Measurements from ENCODE around the gene TNNI2. TPM values are rescaled to one million over a fixed set of nuclear protein-coding genes. Genes with fewer than 3 reads are reported as not detected.

Gene TNNI2
- polyA plus RNA-seq, 1 of the 3 experiments (the other 2 are of a cell fraction) = not detected

GRCh38 chr11:1807264-1807995 lies 31.4 kb upstream of the TNNI2 start:
- Histone ChIP-seq H4K20me1 (ENCODE audit: insufficient read depth) (no peaks in the 10 kb centered on the region), H3K4me3 (ENCODE audit: low read depth in 2 of 2, low read length in 1 of 2) (no peak overlapping the region), H3K9ac (no peak overlapping the region), H3K4me1 (ENCODE audit: control insufficient read depth in 1 of 2, insufficient read depth in 2 of 2, low read depth in 1 of 2, low read length in 1 of 2) (no peaks in the 10 kb centered on the region), H2AFZ (ENCODE audit: low read depth) (no peak overlapping the region), H3K36me3 (replicated peaks in 1 of 2; ENCODE audit: control insufficient read depth in 1 of 2, insufficient read depth in 2 of 2, low read length in 1 of 2) (no peaks in the 10 kb centered on the region), H3K27ac (ENCODE audit: low read depth in 2 of 2, low read length in 1 of 2) (no peak overlapping the region), H3K79me2 (ENCODE audit: insufficient read depth) (no peaks in the 10 kb centered on the region), H3K9me2 (no peaks in the 10 kb centered on the region), H3K9me3 (no peaks in the 10 kb centered on the region), H3F3A (replicated peaks; ENCODE audit: insufficient read depth) (no peaks in the 10 kb centered on the region), H3K4me2 (no peak overlapping the region), H3K27me3 (ENCODE audit: insufficient read depth) (no peaks in the 10 kb centered on the region; the same call in 1 of the 2 replicates)
- no peak for DNase-seq
- TF ChIP-seq FOSL2 (IDR thresholded peaks at IDR 0.05; ENCODE audit: borderline replicate concordance, low read depth) = no peak
- TF ChIP-seq REST (IDR thresholded peaks at IDR 0.05; ENCODE audit: low read depth, low read length) = no peak
- no peak for TF ChIP-seq EZH2phosphoT487 (IDR thresholded peaks at IDR 0.05; ENCODE audit: borderline replicate concordance, low read depth)
- no peak for TF ChIP-seq MEF2A (IDR thresholded peaks at IDR 0.05; ENCODE audit: borderline replicate concordance, low read depth)
- TF ChIP-seq MAX (IDR thresholded peaks at IDR 0.05; ENCODE audit: low read depth) = no peak
- TF ChIP-seq GATA2 (CRISPR knock-in tag; IDR thresholded peaks at IDR 0.05) = no peak
- no peak for TF ChIP-seq TAF1 (IDR thresholded peaks at IDR 0.05; ENCODE audit: borderline replicate concordance, low read depth, low read length)
- no peak for TF ChIP-seq POLR2AphosphoS5 (IDR thresholded peaks at IDR 0.05; ENCODE audit: low read depth, low read length)
- no peak for TF ChIP-seq EP300 (IDR thresholded peaks at IDR 0.05; ENCODE audit: borderline replicate concordance in 1 of 2, low read depth in 1 of 2, low read length in 1 of 2)
- no peak for TF ChIP-seq NRF1 (IDR thresholded peaks at IDR 0.05; ENCODE audit: low read depth, low read length)
- no peak for TF ChIP-seq NFIC (IDR thresholded peaks at IDR 0.05; ENCODE audit: borderline replicate concordance)
- TF ChIP-seq SMC3 (IDR thresholded peaks at IDR 0.05; ENCODE audit: low read depth, low read length) = no peak
- WGBS (ENCODE audit: low lambda C conversion rate) = 50% methylated on average over 14 of the region's 14 CpGs
- ChIA-PET CTCF (interaction anchor here (1.3 to 3.9 kb wide), 3 partner anchors 114 to 195 kb away, joined by 4 to 15 read pairs (median 13); no protein-coding TSS in a partner anchor), POLR2A (no interaction called here)

GRCh38 chr11:1810761-1811160 lies 28.0 kb upstream of the TNNI2 start:
- TF ChIP-seq REST (IDR thresholded peaks at IDR 0.05; ENCODE audit: low read depth, low read length) (no peak), POLR2AphosphoS5 (IDR thresholded peaks at IDR 0.05; ENCODE audit: low read depth, low read length) (no peak), EZH2phosphoT487 (IDR thresholded peaks at IDR 0.05; ENCODE audit: borderline replicate concordance, low read depth) (no peak), TCF12 (IDR thresholded peaks at IDR 0.05) (no peak), FOXJ3 (CRISPR knock-in tag; IDR thresholded peaks at IDR 0.05) (no peak), FOXM1 (IDR thresholded peaks at IDR 0.05; ENCODE audit: low read depth) (no peak)
- CTCF ChIA-PET = no interaction called here

More at GRCh38 chr11:1810761-1811160, 28.0 kb upstream of the TNNI2 start:
- Histone ChIP-seq H3K9me3 (no peaks in the 10 kb centered on the region), H3K4me1 (ENCODE audit: control insufficient read depth in 1 of 2, insufficient read depth in 2 of 2, low read depth in 1 of 2, low read length in 1 of 2) (no peaks in the 10 kb centered on the region), H3F3A (replicated peaks; ENCODE audit: insufficient read depth) (no peaks in the 10 kb centered on the region), H3K9ac (no peak overlapping the region), H3K79me2 (ENCODE audit: insufficient read depth) (no peaks in the 10 kb centered on the region), H4K20me1 (ENCODE audit: insufficient read depth) (no peaks in the 10 kb centered on the region), H3K9me2 (no peaks in the 10 kb centered on the region), H2AFZ (ENCODE audit: low read depth) (no peak overlapping the region), H3K4me2 (no peak overlapping the region), H3K27ac (ENCODE audit: low read depth in 2 of 2, low read length in 1 of 2) (no peak overlapping the region), H3K36me3 (replicated peaks in 1 of 2; ENCODE audit: control insufficient read depth in 1 of 2, insufficient read depth in 2 of 2, low read length in 1 of 2) (no peaks in the 10 kb centered on the region), H3K27me3 (ENCODE audit: insufficient read depth) (no peaks in the 10 kb centered on the region; the same call in 1 of the 2 replicates), H3K4me3 (ENCODE audit: low read depth in 2 of 2, low read length in 1 of 2) (no peak overlapping the region)
- POLR2A ChIA-PET = no interaction called here
- WGBS (ENCODE audit: low lambda C conversion rate) = 61% methylated on average over 10 of the region's 10 CpGs
- no peak for DNase-seq

Data from SK-N-SH (cell line).